Uterus (tissue), 4 donors: ENCODE data around the gene FGB. TPM values are rescaled to one million over a fixed set of nuclear protein-coding genes. Genes with fewer than 3 reads are reported as not detected.

Experiments
- DNase-seq, 2 donors: peaks; one replicate each; pipeline ENCODE4 v3.0.0-alpha.2; 2019 to 2020
- H3K27ac ChIP-seq, 2 donors: fragments of 200-600 bp; sonication (generic); 1 replicate in 1 of 2; 2 replicates in 1 of 2; pipeline ENCODE4 v1.5.1; 2016 to 2018
- H3K27me3 ChIP-seq, 2 donors: fragments of 200-600 bp; sonication (generic); one replicate each; pipeline ENCODE4 v1.5.1; 2018 to 2019; ENCODE audit warnings: control low read depth in 1 of 2
- H3K36me3 ChIP-seq, 2 donors: fragments of 200-600 bp; sonication (generic); one replicate each; pipeline ENCODE4 v1.5.1; 2019; ENCODE audit warnings: control low read depth in 1 of 2
- H3K4me1 ChIP-seq, 2 donors: fragments of 200-600 bp; sonication (generic); one replicate each; pipeline ENCODE4 v1.5.1; 2018 to 2019; ENCODE audit warnings: control low read depth in 1 of 2
- H3K4me3 ChIP-seq, 2 donors: fragments of 200-600 bp; sonication (generic); 1 replicate in 1 of 2; 2 replicates in 1 of 2; pipeline ENCODE4 v1.5.1; 2018 to 2019; ENCODE audit warnings: mild to moderate bottlenecking in 1 of 2
- H3K9me3 ChIP-seq, 2 donors: fragments of 200-600 bp; sonication (generic); one replicate each; pipeline ENCODE4 v1.5.1; 2019; ENCODE audit warnings: control low read depth in 1 of 2
- POLR2A ChIP-seq, 2 donors: fragments of 450-650 bp; IDR thresholded peaks; one replicate each; pipeline ENCODE4 v1.6.1; 2016; ENCODE audit warnings: antibody characterized with exemption in 2 of 2, mild to moderate bottlenecking in 1 of 2, moderate library complexity in 1 of 2
- intact Hi-C: fragments of 100-400 bp; cut with DNase I; formaldehyde crosslinking; loops from one replicate; pipeline ENCODE4 v1.15.1; 2023; ENCODE audit warnings: low total_unique reads
- total RNA-seq, 4 donors: library from RNA; depleted of rRNA in 3 of 4; stranded (reverse); fragments of >200 nt in 3 of 4; gene quantifications; one replicate each; pipeline versions ENCODE4 v1.1.0 to v1.2.4, GENCODE V29; 2014 to 2023
- TF ChIP-seq, protein P1 (sequence below), 4 experiments: fragments of 200-600 bp in 2 of 4; fragments of 450-650 bp in 2 of 4; sonication (generic) in 2 of 4; IDR thresholded peaks; one replicate each; pipeline ENCODE4 v1.5.1; 2016 to 2019; ENCODE audit warnings: antibody characterized with exemption in 4 of 4, mild to moderate bottlenecking in 2 of 4, moderate library complexity in 1 of 4
- donor health status: DM: yes; HTN: yes; CAD: no.

Gene FGB
- total RNA-seq, 4 donors from 2014 or later = 1.1 TPM; not detected in 3

DNA sequence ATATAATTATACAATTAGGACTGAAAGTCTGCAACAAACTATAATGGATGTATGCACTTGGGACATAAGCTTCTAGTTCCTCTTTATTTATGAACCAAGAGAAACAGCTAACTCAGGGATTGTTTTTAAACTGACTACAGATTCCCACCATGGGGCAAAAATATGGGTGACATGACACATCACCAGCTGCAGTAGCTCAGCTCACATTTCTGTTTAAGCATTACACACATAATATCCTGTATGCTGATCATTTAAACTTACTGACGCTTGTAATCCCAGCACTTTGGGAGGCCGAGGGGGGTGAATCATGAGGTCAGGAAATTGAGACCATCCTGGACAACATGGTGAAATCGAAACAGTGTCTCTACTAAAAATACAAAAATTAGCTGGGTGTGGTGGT, 11.5 kb downstream of the FGB start:
- intact Hi-C loops = no loop called here
- no peak for TF ChIP-seq POLR2A (IDR thresholded peaks at IDR 0.05)
- Histone ChIP-seq H3K36me3 (no peaks in the 10 kb centered on the region), H3K4me3 (no peak overlapping the region), H3K9me3 (no peaks in the 10 kb centered on the region), H3K4me1 (no peaks in the 10 kb centered on the region), H3K27ac (no peak overlapping the region), H3K27me3 (no peaks in the 10 kb centered on the region)
- no peak for DNase-seq

GRCh38 chr4:154577324-154577723, 14.5 kb downstream of the FGB start:
- H3K36me3 ChIP-seq = no peaks in the 10 kb centered on the region
- no peak overlapping the region for H3K27ac ChIP-seq
- no peak for DNase-seq
- no peaks in the 10 kb centered on the region for H3K4me1 ChIP-seq
- H3K9me3 ChIP-seq = no peaks in the 10 kb centered on the region
- no peaks in the 10 kb centered on the region for H3K27me3 ChIP-seq
- intact Hi-C loops = no loop called here
- H3K4me3 ChIP-seq = no peak overlapping the region
- TF ChIP-seq, protein P1, sequence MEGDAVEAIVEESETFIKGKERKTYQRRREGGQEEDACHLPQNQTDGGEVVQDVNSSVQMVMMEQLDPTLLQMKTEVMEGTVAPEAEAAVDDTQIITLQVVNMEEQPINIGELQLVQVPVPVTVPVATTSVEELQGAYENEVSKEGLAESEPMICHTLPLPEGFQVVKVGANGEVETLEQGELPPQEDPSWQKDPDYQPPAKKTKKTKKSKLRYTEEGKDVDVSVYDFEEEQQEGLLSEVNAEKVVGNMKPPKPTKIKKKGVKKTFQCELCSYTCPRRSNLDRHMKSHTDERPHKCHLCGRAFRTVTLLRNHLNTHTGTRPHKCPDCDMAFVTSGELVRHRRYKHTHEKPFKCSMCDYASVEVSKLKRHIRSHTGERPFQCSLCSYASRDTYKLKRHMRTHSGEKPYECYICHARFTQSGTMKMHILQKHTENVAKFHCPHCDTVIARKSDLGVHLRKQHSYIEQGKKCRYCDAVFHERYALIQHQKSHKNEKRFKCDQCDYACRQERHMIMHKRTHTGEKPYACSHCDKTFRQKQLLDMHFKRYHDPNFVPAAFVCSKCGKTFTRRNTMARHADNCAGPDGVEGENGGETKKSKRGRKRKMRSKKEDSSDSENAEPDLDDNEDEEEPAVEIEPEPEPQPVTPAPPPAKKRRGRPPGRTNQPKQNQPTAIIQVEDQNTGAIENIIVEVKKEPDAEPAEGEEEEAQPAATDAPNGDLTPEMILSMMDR (IDR thresholded peaks at IDR 0.05) = no peak
- no peak for TF ChIP-seq POLR2A (IDR thresholded peaks at IDR 0.05)

DNA sequence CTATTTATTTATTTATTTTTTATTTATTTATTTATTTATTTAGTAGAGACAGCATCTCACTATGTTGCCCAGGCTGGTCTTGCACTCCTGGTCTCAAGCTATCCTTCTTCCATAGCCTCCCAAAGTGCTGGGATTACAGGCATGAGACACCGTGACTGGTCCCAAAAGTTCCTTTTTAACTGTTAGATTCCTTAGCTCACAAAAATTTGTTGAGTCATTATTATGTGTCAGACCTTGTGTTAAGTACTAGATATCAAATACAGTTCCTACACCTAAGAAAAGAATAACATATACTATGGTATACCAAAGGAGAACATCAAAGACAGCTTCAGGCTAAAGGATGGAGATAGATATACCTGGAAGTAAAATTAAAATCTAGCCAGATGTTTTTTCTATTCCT, 16.1 kb downstream of the FGB start:
- intact Hi-C loops = no loop called here
- H3K27me3 ChIP-seq = no peaks in the 10 kb centered on the region
- TF ChIP-seq, protein P1 (IDR thresholded peaks at IDR 0.05) = no peak
- TF ChIP-seq POLR2A (IDR thresholded peaks at IDR 0.05) = no peak

DNA sequence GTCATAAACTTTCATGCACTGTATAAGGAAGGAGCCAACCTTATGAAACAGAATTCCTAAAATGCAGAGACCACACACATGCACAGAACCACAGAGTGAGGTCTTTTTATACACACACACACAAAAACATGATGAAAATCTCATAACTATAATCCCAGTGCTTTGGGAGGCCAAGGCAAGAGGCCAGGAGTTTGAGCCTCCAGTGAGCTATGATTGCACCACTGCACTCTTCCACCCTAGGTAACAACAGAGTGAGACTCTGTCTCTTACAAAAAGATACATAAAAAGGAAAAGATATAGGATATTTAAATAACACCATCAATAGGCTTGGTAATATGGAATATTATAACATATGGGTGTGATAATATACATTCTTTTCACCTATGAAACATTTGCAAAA, 17.1 kb downstream of the FGB start:
- intact Hi-C loops = no loop called here
- Histone ChIP-seq H3K27me3 (no peaks in the 10 kb centered on the region), H3K4me3 (no peak overlapping the region), H3K27ac (no peak overlapping the region), H3K4me1 (no peaks in the 10 kb centered on the region), H3K36me3 (no peaks in the 10 kb centered on the region), H3K9me3 (no peaks in the 10 kb centered on the region)
- DNase-seq = no peak
- TF ChIP-seq, protein P1 (IDR thresholded peaks at IDR 0.05) = no peak
- TF ChIP-seq POLR2A (IDR thresholded peaks at IDR 0.05) = no peak

More for the DNA sequence above, 16.1 kb downstream of the FGB start:
- Histone ChIP-seq H3K9me3 (no peaks in the 10 kb centered on the region), H3K27ac (no peak overlapping the region), H3K36me3 (no peaks in the 10 kb centered on the region), H3K4me1 (no peaks in the 10 kb centered on the region), H3K4me3 (no peak overlapping the region)
- no peak for DNase-seq

GRCh38 chr4:154582723-154583122, 19.9 kb downstream of the FGB start:
- intact Hi-C loops = no loop called here
- no peak for TF ChIP-seq POLR2A (IDR thresholded peaks at IDR 0.05)
- TF ChIP-seq, protein P1 (IDR thresholded peaks at IDR 0.05) = no peak
- no peak for DNase-seq
- Histone ChIP-seq H3K27me3 (no peaks in the 10 kb centered on the region), H3K4me1 (no peaks in the 10 kb centered on the region), H3K36me3 (no peaks in the 10 kb centered on the region), H3K4me3 (no peak overlapping the region), H3K27ac (no peak overlapping the region), H3K9me3 (no peaks in the 10 kb centered on the region)

DNA sequence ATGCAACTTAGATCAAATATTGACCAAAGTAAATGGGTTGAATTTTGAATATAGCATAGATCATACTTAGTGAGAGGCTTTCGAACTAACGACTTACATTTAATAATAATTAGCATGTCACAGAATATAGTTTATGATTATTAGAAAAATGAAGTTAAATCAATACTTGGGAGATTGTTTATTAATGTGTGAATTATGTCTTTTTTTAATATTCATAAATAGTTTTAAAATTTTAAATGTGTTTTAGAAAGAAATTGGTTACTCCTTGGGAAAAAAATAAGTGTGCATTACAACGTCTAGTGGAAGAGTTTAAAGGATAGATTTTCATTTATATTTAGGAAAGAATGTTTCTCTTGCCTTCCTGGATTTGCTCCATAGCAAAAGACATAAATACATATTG, 20.4 kb downstream of the FGB start:
- no peaks in the 10 kb centered on the region for H3K27me3 ChIP-seq
- no peak overlapping the region for H3K4me3 ChIP-seq
- no peaks in the 10 kb centered on the region for H3K9me3 ChIP-seq
- no peaks in the 10 kb centered on the region for H3K36me3 ChIP-seq
- no peaks in the 10 kb centered on the region for H3K4me1 ChIP-seq
- H3K27ac ChIP-seq = no peak overlapping the region
- no peak for DNase-seq
- intact Hi-C loops = no loop called here
- TF ChIP-seq, protein P1 (IDR thresholded peaks at IDR 0.05) = no peak
- no peak for TF ChIP-seq POLR2A (IDR thresholded peaks at IDR 0.05)
